Measurements from ENCODE around the gene RAB4B.

- no peak for TF ChIP-seq CTCF (conservative IDR thresholded peaks at IDR 0.05; ENCODE audit: low read length)
- TF ChIP-seq EZH2phosphoT487 (IDR thresholded peaks at IDR 0.05; ENCODE audit: borderline replicate concordance, low read depth, low read length) = no peak
These were observed 37.2 kb downstream of the RAB4B start for GRCh38 chr19:40815223-40815622.

Data from OCI-LY7 (cell line).